BLaER1 (cell line): ENCODE data around the gene MSANTD7.
"Not testable (repeated sequence)": the region's sequence is repeated elsewhere in the genome, so short reads cannot be mapped to it uniquely, and the experiment has no call there.

Source experiments
- H3K27ac ChIP-seq: shearing (Covaris generic); formaldehyde crosslinking; 2 replicates; pipeline ENCODE4 v1.8.1; 2022
- H3K27me3 ChIP-seq: shearing (Covaris generic); formaldehyde crosslinking; 2 replicates; pipeline ENCODE4 v1.8.1; 2022
- H3K36me3 ChIP-seq: shearing (Covaris generic); formaldehyde crosslinking; 2 replicates; pipeline ENCODE4 v1.8.1; 2022
- H3K4me1 ChIP-seq: shearing (Covaris generic); formaldehyde crosslinking; 2 replicates; pipeline ENCODE4 v1.8.1; 2022
- H3K4me2 ChIP-seq: shearing (Covaris generic); formaldehyde crosslinking; 2 replicates; pipeline ENCODE4 v1.8.1; 2022
- H3K4me3 ChIP-seq: shearing (Covaris generic); formaldehyde crosslinking; 2 replicates; pipeline ENCODE4 v1.8.1; 2022
- H3K9ac ChIP-seq: shearing (Covaris generic); formaldehyde crosslinking; 2 replicates; pipeline ENCODE4 v1.8.1; 2022
- H3K9me3 ChIP-seq: shearing (Covaris generic); formaldehyde crosslinking; 2 replicates; pipeline ENCODE4 v1.8.1; 2022
- H4K20me1 ChIP-seq: shearing (Covaris generic); formaldehyde crosslinking; 2 replicates; pipeline ENCODE4 v1.8.1; 2022
- Cebpa-rat ChIP-seq: shearing (Covaris generic); IDR thresholded peaks from 2 replicates; pipeline ENCODE4 v1.8.1; 2022

The MSANTD7 gene

GRCh38 chr10:14837757-14838581 lies at the start of gene MSANTD7, which contains the start of the genes CDNF and HSPA14:
Gene MSANTD7 (plus strand): TSS chr10:14838306. CDS start chr10:14842285, 3,979 bp downstream.
Gene CDNF (minus strand): TSS chr10:14838037. CDS start chr10:14837946, 91 bp downstream.
Gene HSPA14 (plus strand): TSS chr10:14838306. CDS start chr10:14838403, 97 bp downstream.
- Histone ChIP-seq H3K27me3 (no peaks in the 10 kb centered on the region), H3K9ac (peak within 1 kb of the TSS; percentile 96), H3K27ac (peak within 1 kb of the TSS; percentile 94), H4K20me1 (peaks cover 28% of the 10 kb centered on the region), H3K4me2 (peak within 1 kb of the TSS; percentile 93), H3K4me1 (peaks cover 24% of the 10 kb centered on the region), H3K4me3 (peak within 1 kb of the TSS; percentile 99), H3K36me3 (peaks cover 29% of the 10 kb centered on the region), H3K9me3 (no peaks in the 10 kb centered on the region)
- TF ChIP-seq Cebpa-rat, result no peak; the same call in 1 of the 2 replicates

GRCh38 chr10:14798636-14799035 lies 39.5 kb upstream of the MSANTD7 start:
- Histone ChIP-seq H3K36me3 (no peaks in the 10 kb centered on the region), H3K9me3 (no peaks in the 10 kb centered on the region), H4K20me1 (no peaks in the 10 kb centered on the region), H3K4me2 (peak overlapping the region; percentile 14; the same call in 1 of the 2 replicates), H3K9ac (no peak overlapping the region), H3K27ac (no peak overlapping the region), H3K4me3 (no peak overlapping the region), H3K27me3 (no peaks in the 10 kb centered on the region), H3K4me1 (peaks cover 33% of the 10 kb centered on the region)
- TF ChIP-seq Cebpa-rat, result no peak

- Histone ChIP-seq H3K27me3 (no peaks in the 10 kb centered on the region), H3K36me3 (no peaks in the 10 kb centered on the region), H3K9me3 (no peaks in the 10 kb centered on the region), H3K4me3 (no peak overlapping the region), H3K4me1 (peaks cover 33% of the 10 kb centered on the region), H4K20me1 (no peaks in the 10 kb centered on the region), H3K9ac (no peak overlapping the region), H3K4me2 (no peak overlapping the region), H3K27ac (no peak overlapping the region)
- no peak for TF ChIP-seq Cebpa-rat
These were observed 37.7 kb upstream of the MSANTD7 start for GRCh38 chr10:14800397-14800796.

GRCh38 chr10:14801723-14802122 lies 36.4 kb upstream of the MSANTD7 start:
- Histone ChIP-seq H3K4me3 (no peak overlapping the region), H3K9ac (no peak overlapping the region), H3K4me1 (peaks cover 33% of the 10 kb centered on the region), H3K9me3 (no peaks in the 10 kb centered on the region), H3K27ac (no peak overlapping the region), H3K27me3 (no peaks in the 10 kb centered on the region), H3K4me2 (peak overlapping the region; percentile 51), H3K36me3 (no peaks in the 10 kb centered on the region), H4K20me1 (no peaks in the 10 kb centered on the region)
- no peak for TF ChIP-seq Cebpa-rat

- H3K4me2 ChIP-seq, result no peak overlapping the region
- TF ChIP-seq Cebpa-rat, result no peak
These were observed 34.3 kb upstream of the MSANTD7 start for GRCh38 chr10:14803827-14804226.

GRCh38 chr10:14806318-14806717 lies 31.8 kb upstream of the MSANTD7 start:
- no peaks in the 10 kb centered on the region for H3K9me3 ChIP-seq
- no peak overlapping the region for H3K4me3 ChIP-seq
- peaks cover 16% of the 10 kb centered on the region for H3K4me1 ChIP-seq
- H4K20me1 ChIP-seq, result no peaks in the 10 kb centered on the region
- no peak overlapping the region for H3K9ac ChIP-seq
- H3K36me3 ChIP-seq, result no peaks in the 10 kb centered on the region
- no peak overlapping the region for H3K27ac ChIP-seq
- no peak for TF ChIP-seq Cebpa-rat
- no peaks in the 10 kb centered on the region for H3K27me3 ChIP-seq
- no peak overlapping the region for H3K4me2 ChIP-seq

More at GRCh38 chr10:14803827-14804226, 34.3 kb upstream of the MSANTD7 start:
- H3K4me1 ChIP-seq, result peaks cover 25% of the 10 kb centered on the region
- H3K27me3 ChIP-seq, result no peaks in the 10 kb centered on the region
- no peaks in the 10 kb centered on the region for H3K9me3 ChIP-seq
- no peak overlapping the region for H3K4me3 ChIP-seq
- no peaks in the 10 kb centered on the region for H4K20me1 ChIP-seq
- H3K9ac ChIP-seq, result no peak overlapping the region
- no peak overlapping the region for H3K27ac ChIP-seq
- H3K36me3 ChIP-seq, result no peaks in the 10 kb centered on the region

- no peak for TF ChIP-seq Cebpa-rat
- H3K9ac ChIP-seq, result no peak overlapping the region
- no peak overlapping the region for H3K4me3 ChIP-seq
- no peaks in the 10 kb centered on the region for H4K20me1 ChIP-seq
- H3K27me3 ChIP-seq, result no peaks in the 10 kb centered on the region
- H3K4me2 ChIP-seq, result no peak overlapping the region
- no peaks in the 10 kb centered on the region for H3K9me3 ChIP-seq
- H3K4me1 ChIP-seq, result peaks cover 9% of the 10 kb centered on the region; the same call in 1 of the 2 replicates
- no peak overlapping the region for H3K27ac ChIP-seq
- no peaks in the 10 kb centered on the region for H3K36me3 ChIP-seq
These were observed 26.8 kb upstream of the MSANTD7 start for GRCh38 chr10:14810969-14811953.

- TF ChIP-seq Cebpa-rat, result no peak
- Histone ChIP-seq H4K20me1 (no peaks in the 10 kb centered on the region), H3K36me3 (no peaks in the 10 kb centered on the region), H3K27ac (no peak overlapping the region), H3K4me2 (peak overlapping the region; percentile 2; the same call in 1 of the 2 replicates), H3K27me3 (no peaks in the 10 kb centered on the region), H3K9ac (no peak overlapping the region), H3K4me3 (no peak overlapping the region), H3K9me3 (no peaks in the 10 kb centered on the region), H3K4me1 (peaks cover 9% of the 10 kb centered on the region; the same call in 1 of the 2 replicates)
These were observed 25.8 kb upstream of the MSANTD7 start for GRCh38 chr10:14812271-14812670.

GRCh38 chr10:14815681-14816080 lies 22.4 kb upstream of the MSANTD7 start:
- TF ChIP-seq Cebpa-rat, result no peak
- Histone ChIP-seq H3K4me3 (no peak overlapping the region), H3K9ac (no peak overlapping the region), H3K27ac (no peak overlapping the region), H3K9me3 (no peaks in the 10 kb centered on the region), H3K4me1 (peaks cover 12% of the 10 kb centered on the region; the same call in 1 of the 2 replicates), H3K27me3 (no peaks in the 10 kb centered on the region), H4K20me1 (no peaks in the 10 kb centered on the region), H3K4me2 (no peak overlapping the region), H3K36me3 (no peaks in the 10 kb centered on the region)

GRCh38 chr10:14816717-14817116 lies 21.4 kb upstream of the MSANTD7 start:
- not testable (repeated sequence) for H3K36me3 ChIP-seq, H3K4me2 ChIP-seq, H4K20me1 ChIP-seq, H3K27ac ChIP-seq, H3K27me3 ChIP-seq, H3K9me3 ChIP-seq, H3K4me3 ChIP-seq, H3K9ac ChIP-seq
- peaks cover 14% of the 10 kb centered on the region; the same call in 1 of the 2 replicates for H3K4me1 ChIP-seq
